ENCODE measurements around the gene PIGH.
"Not testable (repeated sequence)": the region's sequence is repeated elsewhere in the genome, so short reads cannot be mapped to it uniquely, and the experiment has no call there.

PIGH gene

GRCh38 chr14:67599698-67600561, at the start of gene PIGH:
PIGH (minus strand) TSS chr14:67600268; CDS start chr14:67600203, 65 bp downstream.
- FAIRE-seq, result no peak

- no peak for FAIRE-seq
These were observed 46.1 kb upstream of the PIGH start for GRCh38 chr14:67646131-67646530.

- no peak for FAIRE-seq
These were observed 45.3 kb upstream of the PIGH start for GRCh38 chr14:67645414-67645813.

GRCh38 chr14:67644428-67644827, 44.4 kb upstream of the PIGH start:
- FAIRE-seq, result no peak

- FAIRE-seq, result no peak
These were observed 43.6 kb upstream of the PIGH start for GRCh38 chr14:67643713-67644112.

- no peak for FAIRE-seq
These were observed 42.1 kb upstream of the PIGH start for GRCh38 chr14:67641902-67642749.

GRCh38 chr14:67641480-67641879, 41.4 kb upstream of the PIGH start:
- FAIRE-seq, result no peak

- no peak for FAIRE-seq
These were observed 38.6 kb upstream of the PIGH start for GRCh38 chr14:67638642-67639041.

GRCh38 chr14:67636361-67636919, 36.4 kb upstream of the PIGH start:
- FAIRE-seq, result no peak

GRCh38 chr14:67633451-67634147, 33.5 kb upstream of the PIGH start:
- no peak for FAIRE-seq

GRCh38 chr14:67630938-67631337, 30.9 kb upstream of the PIGH start:
- no peak for FAIRE-seq

GRCh38 chr14:67630186-67630585, 30.1 kb upstream of the PIGH start:
- no peak for FAIRE-seq

GRCh38 chr14:67627519-67627918, 27.5 kb upstream of the PIGH start:
- no peak for FAIRE-seq

GRCh38 chr14:67626131-67626530, 26.1 kb upstream of the PIGH start:
- FAIRE-seq, result not testable (repeated sequence)

GRCh38 chr14:67623114-67623513, 23.0 kb upstream of the PIGH start:
- no peak for FAIRE-seq

GRCh38 chr14:67622675-67623074, 22.6 kb upstream of the PIGH start:
- FAIRE-seq, result no peak

GRCh38 chr14:67620217-67620785, 20.2 kb upstream of the PIGH start:
- FAIRE-seq, result no peak

- no peak for FAIRE-seq
These were observed 19.6 kb upstream of the PIGH start, which contains the start of gene ARG2 for GRCh38 chr14:67619446-67620216. ARG2 (plus strand) TSS chr14:67619920; CDS start chr14:67619978, 58 bp downstream.

- FAIRE-seq, result no peak
These were observed 18.6 kb upstream of the PIGH start for GRCh38 chr14:67618617-67619063.

- no peak for FAIRE-seq
These were observed 10.4 kb upstream of the PIGH start for GRCh38 chr14:67610491-67610890.

- no peak for FAIRE-seq
These were observed 9.7 kb upstream of the PIGH start for GRCh38 chr14:67609642-67610310.
